OCI-LY7 (cell line): ENCODE data around the gene CCDC3. TPM values are rescaled to one million over a fixed set of nuclear protein-coding genes. Genes with fewer than 3 reads are reported as not detected.

ENCODE experiments used
- BruUV-seq: library from RNA; stranded (reverse); fragments of 400-500 nt; replicated peaks from 2 replicates; lab custom pipeline; 2021; lab: Mats Ljungman, UMichigan
- CTCF ChIA-PET: fragments of 300-600 bp; sonication (Branson Sonifier 250); formaldehyde crosslinking; loops from one replicate; lab custom pipeline; 2022; ENCODE audit warnings: antibody characterized with exemption; ENCODE audit not compliant: unreplicated experiment; lab: Charles Lee
- POLR2A ChIA-PET: fragments of 300-600 bp; sonication (Branson Sonifier 250); formaldehyde crosslinking; loops from one replicate; lab custom pipeline; 2022; ENCODE audit warnings: antibody characterized with exemption; lab: Charles Lee
- DNase-seq: peaks from one replicate; pipeline ENCODE4 v3.0.0-alpha.2; 2015; ENCODE audit warnings: low spot score
- H2AFZ ChIP-seq: fragments of 200-600 bp; sonication (generic), shearing (Covaris generic); 2 replicates; pipeline ENCODE4 v1.6.1; 2014; ENCODE audit warnings: mild to moderate bottlenecking, antibody characterized with exemption, low read length, moderate library complexity
- H3K27ac ChIP-seq: fragments of 200-600 bp; sonication (generic); 2 replicates; pipeline ENCODE4 v1.5.1; 2014; ENCODE audit warnings: mixed run types, low read depth, mild to moderate bottlenecking, moderate library complexity, low read length, inconsistent platforms; ENCODE audit not compliant: poor library complexity, severe bottlenecking
- H3K36me3 ChIP-seq: fragments of 200-600 bp; sonication (generic); 2 replicates; pipeline ENCODE4 v1.6.1; 2014; ENCODE audit warnings: mild to moderate bottlenecking, antibody characterized with exemption, low read length, moderate library complexity, mixed read lengths; ENCODE audit not compliant: insufficient read depth
- H3K4me1 ChIP-seq: fragments of 200-600 bp; sonication (generic); 2 replicates; pipeline ENCODE4 v1.5.1; 2014; ENCODE audit warnings: mild to moderate bottlenecking, low read length; ENCODE audit not compliant: insufficient read depth, poor library complexity, severe bottlenecking
- H3K4me2 ChIP-seq: fragments of 200-600 bp; sonication (generic); 2 replicates; pipeline ENCODE4 v1.6.1; 2014; ENCODE audit warnings: mild to moderate bottlenecking, low read length
- H3K4me3 ChIP-seq: fragments of 200-600 bp; sonication (generic); 2 replicates; pipeline ENCODE4 v1.5.1; 2014; ENCODE audit warnings: mild to moderate bottlenecking, low read depth, low read length; ENCODE audit not compliant: poor library complexity, severe bottlenecking
- H3K79me2 ChIP-seq: fragments of 200-600 bp; sonication (generic); 2 replicates; pipeline ENCODE4 v1.6.1; 2016; ENCODE audit warnings: low read depth, mild to moderate bottlenecking, low read length, moderate library complexity, mixed read lengths; ENCODE audit not compliant: insufficient read depth
- H3K9me2 ChIP-seq: fragments of 200-600 bp; sonication (generic); 2 replicates; pipeline ENCODE4 v1.6.1; 2016; ENCODE audit warnings: mild to moderate bottlenecking, low read length, mixed read lengths; ENCODE audit not compliant: insufficient read depth
- H3K9me3 ChIP-seq: fragments of 200-600 bp; sonication (generic); 2 replicates; pipeline ENCODE4 v1.6.1; 2014; ENCODE audit warnings: mild to moderate bottlenecking, mixed run types, low read length, mixed read lengths
- H4K20me1 ChIP-seq: fragments of 200-600 bp; sonication (generic); 2 replicates; pipeline ENCODE4 v1.6.1; 2014; ENCODE audit warnings: mild to moderate bottlenecking, antibody characterized with exemption, low read length, moderate library complexity, mixed read lengths; ENCODE audit not compliant: insufficient read depth
- EZH2phosphoT487 ChIP-seq: fragments of 200-600 bp; sonication (generic); IDR thresholded peaks from 2 replicates; pipeline ENCODE4 v1.6.1; 2018; ENCODE audit warnings: low read depth, borderline replicate concordance, mild to moderate bottlenecking, mixed run types, antibody characterized with exemption, low read length, moderate library complexity, mixed read lengths
- intact Hi-C: fragments of 100-400 bp; cut with micrococcal nuclease; formaldehyde crosslinking; loops from one replicate; pipeline ENCODE4 v1.10.0; 2022; ENCODE audit not compliant: unreplicated experiment
- total RNA-seq, 2 experiments: library from RNA; depleted of rRNA in 1 of 2; stranded (reverse); fragments of >200 nt in 1 of 2; shearing (Covaris generic) in 1 of 2; gene quantifications; 2 replicates each; pipeline ENCODE4 v1.2.3, GENCODE V29; 2014 to 2022
- TF ChIP-seq, protein P1 (sequence below): fragments of 200-600 bp; sonication (generic); conservative IDR thresholded peaks from 2 replicates; pipeline ENCODE4 v1.5.1; 2014; ENCODE audit warnings: mild to moderate bottlenecking, antibody characterized with exemption, low read length, moderate library complexity, mixed read lengths

The CCDC3 gene
- total RNA-seq, 2 experiments from 2014 or later, result not detected

DNA sequence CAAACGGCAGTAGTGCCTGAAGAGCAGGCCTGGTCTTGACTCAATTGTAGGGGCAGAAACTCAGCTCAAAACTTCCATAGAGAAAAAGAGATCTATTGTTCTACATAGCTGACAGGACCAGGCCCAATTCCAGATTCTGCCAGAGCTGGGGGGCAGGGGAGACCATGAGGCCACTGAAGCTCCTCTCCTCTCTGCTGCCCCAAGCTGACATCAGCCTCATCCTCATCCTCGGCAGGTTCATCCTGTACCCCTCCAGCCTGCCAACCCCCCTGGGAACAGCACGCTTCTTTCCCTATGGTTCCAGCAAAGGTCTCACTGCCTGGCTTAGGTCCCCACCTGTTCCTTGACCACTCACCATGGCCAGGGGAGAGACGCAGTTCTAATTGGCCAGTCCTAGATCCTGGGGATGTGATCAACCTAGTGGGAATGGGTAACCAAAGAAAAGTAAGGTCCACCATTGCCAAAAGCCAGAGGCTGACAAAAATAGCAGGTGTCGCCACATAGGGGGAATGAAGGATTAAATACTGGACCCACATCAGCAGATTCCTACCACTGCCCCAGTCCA lies 42.9 kb downstream of the CCDC3 start:
- H3K9me2 ChIP-seq, result no peaks in the 10 kb centered on the region
- no peak overlapping the region for H2AFZ ChIP-seq
- intact Hi-C loops, result no loop called here
- ChIA-PET POLR2A (no interaction called here), CTCF (interaction anchor here (0.5 kb wide), 1 partner anchor 82 kb away, joined by 4 read pairs; no protein-coding TSS in a partner anchor)
- H4K20me1 ChIP-seq, result no peaks in the 10 kb centered on the region
- no TSS peak for BruUV-seq
- H3K79me2 ChIP-seq, result no peaks in the 10 kb centered on the region
- H3K9me3 ChIP-seq, result no peaks in the 10 kb centered on the region
- no peak for DNase-seq
- no peaks in the 10 kb centered on the region for H3K4me1 ChIP-seq
- H3K36me3 ChIP-seq, result no peaks in the 10 kb centered on the region
- H3K4me3 ChIP-seq, result no peak overlapping the region
- H3K27ac ChIP-seq, result no peak overlapping the region
- H3K4me2 ChIP-seq, result no peak overlapping the region
- TF ChIP-seq, protein P1, sequence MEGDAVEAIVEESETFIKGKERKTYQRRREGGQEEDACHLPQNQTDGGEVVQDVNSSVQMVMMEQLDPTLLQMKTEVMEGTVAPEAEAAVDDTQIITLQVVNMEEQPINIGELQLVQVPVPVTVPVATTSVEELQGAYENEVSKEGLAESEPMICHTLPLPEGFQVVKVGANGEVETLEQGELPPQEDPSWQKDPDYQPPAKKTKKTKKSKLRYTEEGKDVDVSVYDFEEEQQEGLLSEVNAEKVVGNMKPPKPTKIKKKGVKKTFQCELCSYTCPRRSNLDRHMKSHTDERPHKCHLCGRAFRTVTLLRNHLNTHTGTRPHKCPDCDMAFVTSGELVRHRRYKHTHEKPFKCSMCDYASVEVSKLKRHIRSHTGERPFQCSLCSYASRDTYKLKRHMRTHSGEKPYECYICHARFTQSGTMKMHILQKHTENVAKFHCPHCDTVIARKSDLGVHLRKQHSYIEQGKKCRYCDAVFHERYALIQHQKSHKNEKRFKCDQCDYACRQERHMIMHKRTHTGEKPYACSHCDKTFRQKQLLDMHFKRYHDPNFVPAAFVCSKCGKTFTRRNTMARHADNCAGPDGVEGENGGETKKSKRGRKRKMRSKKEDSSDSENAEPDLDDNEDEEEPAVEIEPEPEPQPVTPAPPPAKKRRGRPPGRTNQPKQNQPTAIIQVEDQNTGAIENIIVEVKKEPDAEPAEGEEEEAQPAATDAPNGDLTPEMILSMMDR, result no peak
- no peak for TF ChIP-seq EZH2phosphoT487

DNA sequence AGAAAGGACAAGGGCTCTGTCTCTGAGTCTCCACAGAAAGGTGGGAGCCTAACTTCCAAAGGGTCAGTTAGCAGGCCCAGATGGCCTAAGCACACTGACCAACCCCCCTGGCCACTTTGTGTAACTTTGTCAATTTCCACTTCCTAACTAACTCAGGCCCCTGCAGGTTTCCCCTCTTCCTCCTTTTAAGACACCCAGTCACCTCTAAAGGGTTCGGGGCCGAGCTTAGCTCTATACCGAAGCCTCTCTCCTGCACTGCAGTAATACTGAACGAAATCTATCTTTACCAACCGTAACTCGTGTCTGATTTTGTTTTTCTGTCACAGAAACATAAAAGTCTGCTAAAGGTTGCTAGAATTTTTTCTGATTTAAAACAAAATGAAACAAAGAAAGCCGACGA lies 44.4 kb downstream of the CCDC3 start:
- DNase-seq, result no peak
- Histone ChIP-seq H3K9me2 (no peaks in the 10 kb centered on the region), H3K4me1 (no peaks in the 10 kb centered on the region), H3K4me3 (no peak overlapping the region), H3K36me3 (no peaks in the 10 kb centered on the region), H3K79me2 (no peaks in the 10 kb centered on the region), H4K20me1 (no peaks in the 10 kb centered on the region), H2AFZ (no peak overlapping the region), H3K27ac (no peak overlapping the region), H3K4me2 (no peak overlapping the region), H3K9me3 (no peaks in the 10 kb centered on the region)
- BruUV-seq, result no TSS peak
- intact Hi-C loops, result no loop called here
- CTCF ChIA-PET, result no interaction called here
- POLR2A ChIA-PET, result no interaction called here
- TF ChIP-seq EZH2phosphoT487, result no peak
- TF ChIP-seq, protein P1, result no peak

- TF ChIP-seq, protein P1, result no peak
- TF ChIP-seq EZH2phosphoT487, result no peak
- Histone ChIP-seq H3K36me3 (no peaks in the 10 kb centered on the region), H3K27ac (no peak overlapping the region), H3K4me2 (no peak overlapping the region), H4K20me1 (no peaks in the 10 kb centered on the region), H3K9me2 (no peaks in the 10 kb centered on the region), H3K9me3 (no peaks in the 10 kb centered on the region), H3K4me3 (no peak overlapping the region), H2AFZ (no peak overlapping the region), H3K79me2 (no peaks in the 10 kb centered on the region), H3K4me1 (no peaks in the 10 kb centered on the region)
- DNase-seq, result no peak
- intact Hi-C loops, result no loop called here
- ChIA-PET CTCF (no interaction called here), POLR2A (no interaction called here)
- no TSS peak for BruUV-seq
Measured at GRCh38 chr10:12954866-12955265, 46.6 kb downstream of the CCDC3 start.
